Renal cortex interstitium (tissue), 11 donors: ENCODE measurements around the gene HTRA3. TPM values are rescaled to one million over a fixed set of nuclear protein-coding genes. Genes with fewer than 3 reads are reported as not detected.
"Not testable (repeated sequence)": the region's sequence is repeated elsewhere in the genome, so short reads cannot be mapped to it uniquely, and the experiment has no call there.

Experiments
- DNase-seq, 11 donors: peaks; one replicate each; pipeline ENCODE4 v3.0.0-alpha.2; 2013; ENCODE audit warnings: low read depth in 9 of 11, low spot score in 4 of 11; ENCODE audit errors: extremely low read depth in 1 of 11
- polyA plus RNA-seq, 3 donors: library from polyadenylated mRNA; unstranded; fragments of 120-200 nt; gene quantifications; one replicate each; pipeline ENCODE4 v1.2.1, GENCODE V29; 2013; ENCODE audit not compliant: insufficient read length in 3 of 3

Gene HTRA3
- polyA plus RNA-seq, 3 donors: 7.0 to 13.1 (median 9.3) TPM

- no peak for DNase-seq
Measured at GRCh38 chr4:8328866-8329559, 59.5 kb downstream of the HTRA3 start.

GRCh38 chr4:8329560-8329858 lies 60.0 kb downstream of the HTRA3 start:
- no peak for DNase-seq

- DNase-seq: no peak
Measured at GRCh38 chr4:8329859-8330761, 60.6 kb downstream of the HTRA3 start.

- DNase-seq: no peak
Measured at GRCh38 chr4:8330821-8331574, 61.4 kb downstream of the HTRA3 start.

- no peak for DNase-seq
Measured at GRCh38 chr4:8331575-8331955, 62.0 kb downstream of the HTRA3 start.

- no peak for DNase-seq
Measured at GRCh38 chr4:8332038-8332857, 62.7 kb downstream of the HTRA3 start.

GRCh38 chr4:8332891-8333331 lies 63.4 kb downstream of the HTRA3 start:
- no peak for DNase-seq

- no peak for DNase-seq
Measured at GRCh38 chr4:8333726-8334460, 64.3 kb downstream of the HTRA3 start.

GRCh38 chr4:8334786-8335460 lies 65.4 kb downstream of the HTRA3 start:
- DNase-seq: peak in 3 of 11 donors; percentile 34 to 69 (median 42)

GRCh38 chr4:8335848-8336247 lies 66.3 kb downstream of the HTRA3 start:
- DNase-seq: no peak

GRCh38 chr4:8336412-8337075 lies 67.0 kb downstream of the HTRA3 start:
- DNase-seq: no peak

- no peak for DNase-seq
Measured at GRCh38 chr4:8338351-8338961, 68.9 kb downstream of the HTRA3 start.

GRCh38 chr4:8340781-8341241 lies 71.3 kb downstream of the HTRA3 start:
- DNase-seq: peak in 4 of 11 donors; percentile 26 to 56 (median 40)

GRCh38 chr4:8341281-8341680 lies 71.7 kb downstream of the HTRA3 start:
- DNase-seq: not testable (repeated sequence)

GRCh38 chr4:8341691-8342090 lies 72.1 kb downstream of the HTRA3 start:
- peak in 6 of 11 donors; percentile 44 to 58 (median 52) for DNase-seq

- no peak for DNase-seq
Measured at GRCh38 chr4:8342651-8343261, 73.2 kb downstream of the HTRA3 start.
